H4 (cell line): ENCODE data around the gene ZNF808. TPM values are rescaled to one million over a fixed set of nuclear protein-coding genes. Genes with fewer than 3 reads are reported as not detected.
"Not testable (repeated sequence)": the region's sequence is repeated elsewhere in the genome, so short reads cannot be mapped to it uniquely, and the experiment has no call there.

Source experiments
- DNase-seq: peaks from one replicate; pipeline ENCODE4 v3.0.0-alpha.2; 2015; ENCODE audit warnings: low spot score
- total RNA-seq: library from RNA; depleted of rRNA; stranded (reverse); fragments of >200 nt; shearing (Covaris generic); gene quantifications from 2 replicates; pipeline ENCODE4 v1.2.3, GENCODE V29; 2014; rRNA removed

The ZNF808 gene
- total RNA-seq, 1 experiment from 2014 or later: 11.6 TPM

DNA sequence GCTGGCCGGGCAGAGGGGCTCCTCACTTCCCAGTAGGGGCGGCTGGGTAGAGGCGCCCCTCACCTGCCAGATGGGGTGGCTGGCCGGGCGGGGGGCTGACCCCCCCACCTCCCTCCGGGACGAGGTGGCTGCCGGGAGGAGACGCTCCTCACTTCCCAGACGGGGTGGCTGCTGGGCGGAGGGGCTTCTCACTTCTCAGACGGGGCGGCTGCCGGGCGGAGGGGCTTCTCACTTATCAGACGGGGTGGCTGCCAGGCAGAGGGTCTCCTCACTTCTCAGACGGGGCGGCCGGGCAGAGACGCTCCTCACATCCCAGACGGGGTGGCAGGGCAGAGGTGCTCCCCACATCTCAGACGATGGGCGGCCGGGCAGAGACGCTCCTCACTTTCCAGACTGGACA lies 66.0 kb downstream of the ZNF808 start:
- DNase-seq: not testable (repeated sequence)

DNA sequence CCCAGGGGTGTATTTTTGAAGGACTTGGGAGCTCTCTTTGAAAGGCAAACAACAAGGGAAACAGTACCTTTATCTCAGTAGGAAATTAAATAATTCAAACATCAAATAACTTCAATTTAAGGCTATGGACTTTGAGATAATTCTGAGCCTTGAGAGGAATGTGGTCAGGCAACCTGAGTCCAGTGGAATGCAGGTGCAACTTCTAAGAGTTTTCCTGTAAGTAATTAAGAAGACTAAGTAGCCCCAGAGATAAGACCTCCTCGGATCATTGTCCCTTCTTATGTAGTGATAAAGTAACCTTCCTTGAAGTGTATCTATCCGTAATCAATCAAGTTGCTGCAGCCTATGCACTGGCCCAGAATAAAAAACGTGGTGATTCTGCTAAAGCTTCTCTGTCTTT lies 71.8 kb downstream of the ZNF808 start:
- no peak for DNase-seq

DNA sequence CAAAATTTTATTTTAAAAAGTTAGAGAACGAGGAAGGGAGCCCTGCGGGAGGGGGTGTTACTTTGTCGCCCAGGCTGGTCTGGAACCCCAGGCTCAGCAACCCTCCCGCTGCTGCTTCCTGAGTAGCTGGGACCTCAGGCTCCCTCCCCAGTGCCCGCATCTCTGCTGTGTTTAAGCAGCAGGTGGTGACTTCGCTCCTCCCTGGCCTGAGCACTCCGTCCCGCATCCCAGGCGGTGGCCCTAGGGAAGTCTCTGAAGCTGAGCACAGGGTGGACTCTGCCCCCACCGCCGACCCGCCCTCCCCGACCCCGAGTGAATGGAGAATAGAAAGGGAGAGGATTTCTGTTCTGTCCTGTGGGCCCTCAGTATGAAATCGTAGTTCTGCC lies 73.2 kb downstream of the ZNF808 start:
- no peak for DNase-seq

DNA sequence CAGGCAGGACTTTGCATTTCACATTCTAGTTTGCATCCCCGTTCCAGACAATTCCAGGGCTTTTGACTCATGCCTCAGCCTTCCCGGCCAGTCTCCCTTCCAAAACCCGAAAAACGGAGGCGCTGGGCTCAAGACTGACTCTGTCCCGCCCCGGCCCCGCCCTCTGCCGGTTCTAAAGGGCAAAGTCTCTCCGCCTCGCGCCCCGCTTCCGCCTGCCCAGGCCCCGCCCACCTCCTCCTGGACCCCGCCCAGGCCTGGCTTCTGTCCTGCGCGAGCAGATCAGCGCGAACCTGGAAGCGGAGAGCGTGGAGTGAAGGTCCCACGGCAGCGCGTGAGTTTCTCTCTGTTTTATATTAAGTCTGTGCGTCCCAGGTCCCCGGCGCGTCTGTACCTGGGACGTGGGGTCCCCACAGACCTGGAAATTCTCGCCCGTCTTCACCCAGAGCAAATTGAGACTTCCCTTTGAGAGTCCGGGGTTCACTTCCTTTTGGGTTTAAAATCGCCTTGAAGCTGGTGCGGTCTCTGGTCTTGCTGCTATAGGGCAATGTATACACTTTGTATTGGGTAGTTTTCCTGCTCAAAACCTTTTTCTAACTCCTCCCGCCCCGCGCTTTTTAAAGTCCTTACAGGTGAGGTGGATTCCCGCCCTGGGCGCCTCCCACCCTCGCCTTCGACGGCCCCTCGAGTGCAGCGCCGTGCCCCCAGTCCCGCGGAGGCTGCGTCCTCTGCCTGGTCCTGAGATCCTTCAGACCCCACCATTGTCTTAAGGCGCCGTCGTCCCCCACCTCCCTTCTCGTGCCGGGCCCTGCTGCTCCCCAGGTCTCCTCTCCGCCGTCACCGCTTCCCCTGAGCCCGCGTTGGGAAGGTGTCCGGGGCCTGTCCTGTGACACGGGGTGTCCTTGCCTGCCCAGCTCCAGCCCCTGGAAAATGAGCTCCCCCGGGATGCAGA lies 73.8 kb downstream of the ZNF808 start:
- DNase-seq: peak; percentile 83

DNA sequence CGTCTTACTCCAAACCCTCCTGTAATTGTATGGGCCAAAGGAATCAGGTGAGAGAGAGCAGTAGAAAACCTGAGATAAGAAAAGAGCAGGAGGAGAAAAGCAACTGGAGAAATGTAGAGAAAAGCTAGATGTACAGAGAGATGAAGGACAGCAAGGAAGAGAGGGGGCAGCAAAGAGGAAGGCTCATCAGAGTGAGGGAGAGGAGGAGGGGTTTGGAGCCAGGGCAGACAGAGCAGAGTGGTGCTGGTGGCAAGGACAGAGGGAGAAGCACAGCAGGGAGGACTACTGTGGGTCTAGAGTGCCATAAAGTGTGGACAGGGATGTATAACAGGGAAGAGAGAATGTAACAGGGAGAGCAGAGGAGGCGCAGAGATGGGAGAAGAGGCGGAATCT lies 74.5 kb downstream of the ZNF808 start:
- not testable (repeated sequence) for DNase-seq

DNA sequence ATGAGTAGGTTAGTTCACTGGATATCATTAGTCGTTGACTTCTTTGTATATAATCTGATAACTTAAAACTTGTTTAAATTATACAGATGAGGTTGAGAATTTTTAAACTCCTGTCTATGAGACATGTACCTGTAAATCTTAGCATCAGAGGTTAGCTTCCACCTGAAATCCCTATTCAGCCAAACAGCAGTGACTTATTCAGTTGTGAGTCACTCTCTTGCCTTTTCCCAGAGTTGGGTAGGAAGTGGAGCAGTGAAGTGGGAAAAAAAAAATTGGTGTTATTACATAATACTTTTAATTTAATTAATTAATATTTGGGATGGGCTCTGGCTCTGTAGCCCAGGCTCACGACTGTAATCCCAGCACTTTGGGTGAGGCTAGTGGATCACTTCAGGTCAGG lies 75.5 kb downstream of the ZNF808 start:
- no peak for DNase-seq

DNA sequence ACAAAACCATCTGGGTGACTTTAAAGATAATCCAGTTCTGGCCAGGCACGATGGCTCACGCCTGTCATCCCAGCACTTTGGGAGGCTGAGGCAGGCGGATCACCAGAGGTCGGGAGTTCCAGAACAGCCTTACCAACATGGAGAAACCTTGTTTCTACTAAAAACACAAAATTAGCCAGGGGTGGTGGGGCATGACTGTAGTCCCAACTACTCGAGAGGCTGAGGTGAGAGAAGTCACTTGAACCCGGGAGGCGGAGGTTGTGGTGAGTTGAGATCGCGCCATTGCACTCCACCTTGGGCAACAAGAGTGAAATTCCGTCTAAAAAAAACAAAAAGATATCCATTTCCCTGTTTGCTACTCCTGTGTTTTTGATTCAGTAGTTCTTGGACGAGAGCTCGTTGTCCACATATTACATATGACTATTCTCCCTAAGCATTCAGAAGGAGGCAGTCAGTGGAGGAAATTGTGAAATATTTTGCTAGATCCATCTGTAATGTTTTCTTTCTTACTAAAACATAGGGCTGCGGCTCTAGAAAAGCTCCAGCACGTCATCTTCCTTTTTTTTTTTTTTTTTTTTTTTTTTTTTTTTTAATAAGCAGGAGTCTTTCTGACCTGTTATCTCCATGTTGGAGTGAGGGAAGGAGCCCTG lies 76.2 kb downstream of the ZNF808 start:
- no peak for DNase-seq

Other genes starting within 250 kb of the ZNF808 start
- gene ZNF480, start 230.5 kb upstream of the ZNF808 start, total RNA-seq: 24.3 and 37.6 TPM in 2 replicates
- gene ZNF610, start 191.4 kb upstream of the ZNF808 start, total RNA-seq: 1.1 and 2.2 TPM in 2 replicates
- gene ZNF880, start 157.7 kb upstream of the ZNF808 start, total RNA-seq: 0.50 and 1.0 TPM in 2 replicates
- 12.0 and 20.0 TPM in 2 replicates for gene ZNF528, start 129.8 kb upstream of the ZNF808 start, total RNA-seq
- not detected in 2 replicates for gene ZNF534, start 98.5 kb upstream of the ZNF808 start, total RNA-seq
- gene ZNF578, start 74.1 kb upstream of the ZNF808 start, total RNA-seq: 0.33 TPM in 1 of 2 replicates, not detected in the other
- gene ZNF701, start 42.6 kb downstream of the ZNF808 start, total RNA-seq: 5.4 and 6.8 TPM in 2 replicates
- 23.7 and 35.7 TPM in 2 replicates for gene ZNF83, start 110.7 kb downstream of the ZNF808 start, total RNA-seq
- 5.6 and 7.5 TPM in 2 replicates for gene ZNF611, start 207.4 kb downstream of the ZNF808 start, total RNA-seq